ENCODE measurements around the gene CR2. TPM values are rescaled to one million over a fixed set of nuclear protein-coding genes. Genes with fewer than 3 reads are reported as not detected.
"Not testable (repeated sequence)": the region's sequence is repeated elsewhere in the genome, so short reads cannot be mapped to it uniquely, and the experiment has no call there.

CR2 gene
- total RNA-seq, 1 donor from 2014 or later, result not detected

- H3K4me1 ChIP-seq, result no peaks in the 10 kb centered on the region
- no peaks in the 10 kb centered on the region for H3K36me3 ChIP-seq
- intact Hi-C loops (cut with DNase I), result no loop called here
- H3K9me3 ChIP-seq, result no peaks in the 10 kb centered on the region
- H3K27ac ChIP-seq, result no peak overlapping the region
- no peaks in the 10 kb centered on the region for H3K27me3 ChIP-seq
- DNase-seq (ENCODE audit: low spot score in 2 of 2), result no peak
- TF ChIP-seq CTCF (IDR thresholded peaks at IDR 0.05), result no peak
- no peak overlapping the region for H3K4me3 ChIP-seq
These were observed 23.5 kb upstream of the CR2 start for GRCh38 chr1:207430602-207431001.

- H3K4me1 ChIP-seq, result no peaks in the 10 kb centered on the region
- H3K36me3 ChIP-seq, result no peaks in the 10 kb centered on the region
- H3K4me3 ChIP-seq, result no peak overlapping the region
- no peak for TF ChIP-seq CTCF (IDR thresholded peaks at IDR 0.05)
- H3K27ac ChIP-seq, result no peak overlapping the region
- H3K9me3 ChIP-seq, result no peaks in the 10 kb centered on the region
- H3K27me3 ChIP-seq, result no peaks in the 10 kb centered on the region
- DNase-seq (ENCODE audit: low spot score in 2 of 2), result no peak
- intact Hi-C loops (cut with DNase I), result no loop called here
These were observed 22.6 kb upstream of the CR2 start for GRCh38 chr1:207431508-207431907.

- no peak for DNase-seq (ENCODE audit: low spot score in 2 of 2)
- Histone ChIP-seq H3K9me3 (no peaks in the 10 kb centered on the region), H3K4me3 (no peak overlapping the region), H3K27ac (no peak overlapping the region), H3K27me3 (no peaks in the 10 kb centered on the region), H3K36me3 (no peaks in the 10 kb centered on the region), H3K4me1 (no peaks in the 10 kb centered on the region)
- no peak for TF ChIP-seq CTCF (IDR thresholded peaks at IDR 0.05)
- intact Hi-C loops (cut with DNase I), result no loop called here
These were observed 20.7 kb upstream of the CR2 start for GRCh38 chr1:207433435-207433834.

GRCh38 chr1:207436746-207437145 lies 17.4 kb upstream of the CR2 start:
- H3K36me3 ChIP-seq; DNase-seq (ENCODE audit: low spot score in 2 of 2); H3K27ac ChIP-seq; H3K4me3 ChIP-seq; H3K9me3 ChIP-seq; intact Hi-C loops (cut with DNase I); H3K4me1 ChIP-seq; H3K27me3 ChIP-seq: not testable (repeated sequence)

GRCh38 chr1:207440626-207441025 lies 13.5 kb upstream of the CR2 start:
- no peak overlapping the region for H3K4me3 ChIP-seq
- H3K4me1 ChIP-seq, result no peaks in the 10 kb centered on the region
- no peaks in the 10 kb centered on the region for H3K27me3 ChIP-seq
- H3K9me3 ChIP-seq, result no peaks in the 10 kb centered on the region
- DNase-seq (ENCODE audit: low spot score in 2 of 2), result no peak
- no peak for TF ChIP-seq CTCF (IDR thresholded peaks at IDR 0.05)
- no peaks in the 10 kb centered on the region for H3K36me3 ChIP-seq
- no peak overlapping the region for H3K27ac ChIP-seq
- intact Hi-C loops (cut with DNase I), result no loop called here

- no peak for TF ChIP-seq CTCF (IDR thresholded peaks at IDR 0.05)
- Histone ChIP-seq H3K9me3 (no peaks in the 10 kb centered on the region), H3K4me1 (no peaks in the 10 kb centered on the region), H3K36me3 (no peaks in the 10 kb centered on the region), H3K4me3 (no peak overlapping the region), H3K27ac (no peak overlapping the region), H3K27me3 (no peaks in the 10 kb centered on the region)
- DNase-seq (ENCODE audit: low spot score in 2 of 2), result no peak
- intact Hi-C loops (cut with DNase I), result no loop called here
These were observed 9.5 kb upstream of the CR2 start for GRCh38 chr1:207444514-207445217.

All from ascending aorta (tissue), 2 donors.